Measurements from ENCODE around the gene ADGRG7.

- no peak for TF ChIP-seq ZNF436 (CRISPR knock-in tag; IDR thresholded peaks at IDR 0.05)
- TF ChIP-seq ZNF318 (IDR thresholded peaks at IDR 0.05; ENCODE audit: borderline replicate concordance in 1 of 2, low read depth in 1 of 2): no peak
- TF ChIP-seq CREM (IDR thresholded peaks at IDR 0.05; ENCODE audit: low read depth): no peak
- TF ChIP-seq EZH2 (IDR thresholded peaks at IDR 0.05; ENCODE audit: borderline replicate concordance, low read depth, low read length): no peak
- no peak for TF ChIP-seq FOXJ2 (tag; IDR thresholded peaks at IDR 0.05)
- no peak for TF ChIP-seq L3MBTL2 (IDR thresholded peaks at IDR 0.05)
- TF ChIP-seq, protein P1, sequence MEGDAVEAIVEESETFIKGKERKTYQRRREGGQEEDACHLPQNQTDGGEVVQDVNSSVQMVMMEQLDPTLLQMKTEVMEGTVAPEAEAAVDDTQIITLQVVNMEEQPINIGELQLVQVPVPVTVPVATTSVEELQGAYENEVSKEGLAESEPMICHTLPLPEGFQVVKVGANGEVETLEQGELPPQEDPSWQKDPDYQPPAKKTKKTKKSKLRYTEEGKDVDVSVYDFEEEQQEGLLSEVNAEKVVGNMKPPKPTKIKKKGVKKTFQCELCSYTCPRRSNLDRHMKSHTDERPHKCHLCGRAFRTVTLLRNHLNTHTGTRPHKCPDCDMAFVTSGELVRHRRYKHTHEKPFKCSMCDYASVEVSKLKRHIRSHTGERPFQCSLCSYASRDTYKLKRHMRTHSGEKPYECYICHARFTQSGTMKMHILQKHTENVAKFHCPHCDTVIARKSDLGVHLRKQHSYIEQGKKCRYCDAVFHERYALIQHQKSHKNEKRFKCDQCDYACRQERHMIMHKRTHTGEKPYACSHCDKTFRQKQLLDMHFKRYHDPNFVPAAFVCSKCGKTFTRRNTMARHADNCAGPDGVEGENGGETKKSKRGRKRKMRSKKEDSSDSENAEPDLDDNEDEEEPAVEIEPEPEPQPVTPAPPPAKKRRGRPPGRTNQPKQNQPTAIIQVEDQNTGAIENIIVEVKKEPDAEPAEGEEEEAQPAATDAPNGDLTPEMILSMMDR (IDR thresholded peaks at IDR 0.05 in 2 of 3, conservative IDR thresholded peaks at IDR 0.05 in 1 of 3; ENCODE audit: insufficient read depth in 2 of 3, low read depth in 1 of 3, low read length in 3 of 3): no peak
These were observed 5.5 kb downstream of the ADGRG7 start for GRCh38 chr3:100614941-100615340.
